IMR-90 (cell line): ENCODE measurements around the gene ATF7IP2. TPM values are rescaled to one million over a fixed set of nuclear protein-coding genes. Genes with fewer than 3 reads are reported as not detected.

Experiments
- ATAC-seq: fragments of 200-7000 bp; cut with Tn5 transposase; 2 replicates; pipeline ENCODE4 v1.9.1; 2020; ENCODE audit warnings: low read depth, mild to moderate bottlenecking, moderate library complexity
- BruUV-seq: library from RNA; stranded (reverse); fragments of 400-500 nt; replicated peaks from 2 replicates; lab custom pipeline; 2021; lab: Mats Ljungman, UMichigan
- CTCF ChIA-PET: fragments of 300-600 bp; formaldehyde crosslinking; extraction: SDS; loops from one replicate; lab custom pipeline; 2021; ENCODE audit warnings: antibody characterized with exemption; lab: Yijun Ruan, JAX
- POLR2A ChIA-PET: fragments of 300-600 bp; sonication (Branson Sonifier 250); formaldehyde crosslinking; loops from one replicate; lab custom pipeline; 2022; ENCODE audit warnings: antibody characterized with exemption; ENCODE audit not compliant: unreplicated experiment; lab: Charles Lee
- DNase-seq: peaks from one replicate; pipeline ENCODE4 v3.0.0; 2013
- H2AFZ ChIP-seq: replicated peaks from 2 replicates; pipeline ENCODE3; 2013; ENCODE audit warnings: low read length, mild to moderate bottlenecking; ENCODE audit not compliant: poor library complexity
- H2AK5ac ChIP-seq: 2 replicates; pipeline ENCODE4 v1.6.1; 2013; ENCODE audit warnings: low read depth, low read length, inconsistent platforms
- H2AK9ac ChIP-seq: replicated peaks from 2 replicates; pipeline ENCODE3; 2013; ENCODE audit warnings: mild to moderate bottlenecking, low read depth, low read length, moderate library complexity; ENCODE audit not compliant: poor library complexity
- H2BK120ac ChIP-seq: 2 replicates; pipeline ENCODE4 v1.6.1; 2013; ENCODE audit warnings: low read depth, low read length, inconsistent platforms
- H2BK15ac ChIP-seq: 3 replicates; pipeline ENCODE4 v1.6.1; 2013; ENCODE audit warnings: low read depth, low read length, inconsistent platforms
- H2BK20ac ChIP-seq: 2 replicates; pipeline ENCODE4 v1.6.1; 2013; ENCODE audit warnings: low read depth, mild to moderate bottlenecking, inconsistent platforms, low read length, moderate library complexity
- H2BK5ac ChIP-seq: 2 replicates; pipeline ENCODE4 v1.6.1; 2013; ENCODE audit warnings: mild to moderate bottlenecking, low read depth, low read length, inconsistent platforms; ENCODE audit not compliant: poor library complexity, severe bottlenecking
- H3K14ac ChIP-seq: replicated peaks from 2 replicates; pipeline ENCODE4 v1.6.1; 2013; ENCODE audit warnings: low read depth, low read length, inconsistent platforms
- H3K18ac ChIP-seq: 2 replicates; pipeline ENCODE4 v1.6.1; 2013; ENCODE audit warnings: low read depth, low read length, control low read depth
- H3K23ac ChIP-seq: 2 replicates; pipeline ENCODE4 v1.6.1; 2013; ENCODE audit warnings: low read depth, low read length, inconsistent platforms
- H3K27ac ChIP-seq: 2 replicates; pipeline ENCODE4 v1.5.1; 2013; ENCODE audit warnings: mild to moderate bottlenecking, control low read depth, low read length; ENCODE audit not compliant: insufficient read depth
- H3K27me3 ChIP-seq: 2 replicates; pipeline ENCODE4 v1.6.1; 2013; ENCODE audit warnings: low read length; ENCODE audit not compliant: control insufficient read depth, insufficient read depth
- H3K36me3 ChIP-seq: 2 replicates; pipeline ENCODE4 v1.6.1; 2013; ENCODE audit warnings: low read length, mixed read lengths; ENCODE audit not compliant: control insufficient read depth, insufficient read depth
- H3K4ac ChIP-seq: 2 replicates; pipeline ENCODE4 v1.6.1; 2013; ENCODE audit warnings: low read depth, low read length, inconsistent platforms
- H3K4me1 ChIP-seq: 2 replicates; pipeline ENCODE4 v1.6.1; 2013; ENCODE audit warnings: low read length, mixed read lengths; ENCODE audit not compliant: control insufficient read depth, insufficient read depth
- H3K4me2 ChIP-seq: 2 replicates; pipeline ENCODE4 v1.6.1; 2013; ENCODE audit warnings: low read depth, mild to moderate bottlenecking, control low read depth, low read length, moderate library complexity
- H3K4me3 ChIP-seq: 2 replicates; pipeline ENCODE4 v1.5.1; 2013; ENCODE audit warnings: low read depth, mild to moderate bottlenecking, control low read depth, low read length, moderate library complexity; ENCODE audit not compliant: insufficient read depth
- H3K56ac ChIP-seq: 2 replicates; pipeline ENCODE4 v1.6.1; 2013; ENCODE audit warnings: low read length, inconsistent platforms; ENCODE audit not compliant: insufficient read depth; ENCODE audit errors: extremely low read depth
- H3K79me1 ChIP-seq, 2 experiments: 2 replicates each; pipeline ENCODE4 v1.6.1; 2013; ENCODE audit warnings: low read length in 2 of 2, inconsistent platforms in 1 of 2, low read depth in 1 of 2
- H3K9ac ChIP-seq: 2 replicates; pipeline ENCODE4 v1.6.1; 2013; ENCODE audit warnings: low read depth, low read length, control low read depth
- H3K9me1 ChIP-seq: 2 replicates; pipeline ENCODE4 v1.6.1; 2013; ENCODE audit warnings: low read length, inconsistent platforms; ENCODE audit not compliant: insufficient read depth
- H3K9me3 ChIP-seq: 2 replicates; pipeline ENCODE4 v1.6.1; 2013; ENCODE audit warnings: low read length; ENCODE audit not compliant: control insufficient read depth, insufficient read depth
- H4K20me1 ChIP-seq: 2 replicates; pipeline ENCODE4 v1.6.1; 2013; ENCODE audit warnings: low read length, inconsistent platforms; ENCODE audit not compliant: insufficient read depth
- H4K5ac ChIP-seq: 2 replicates; pipeline ENCODE4 v1.6.1; 2013; ENCODE audit warnings: mild to moderate bottlenecking, low read depth, low read length, control low read depth
- H4K8ac ChIP-seq, 2 experiments: 2 replicates each; pipeline ENCODE4 v1.6.1; 2013; ENCODE audit warnings: low read depth in 2 of 2, low read length in 2 of 2, control low read depth in 1 of 2, inconsistent platforms in 1 of 2
- H4K91ac ChIP-seq: 2 replicates; pipeline ENCODE4 v1.6.1; 2013; ENCODE audit warnings: low read depth, low read length, inconsistent platforms; ENCODE audit not compliant: insufficient read depth
- RAD21 ChIP-seq: IDR thresholded peaks from 2 replicates; pipeline ENCODE4 v1.6.1; 2012; ENCODE audit warnings: low read length, improper control_type of control experiment
- WGBS, 2 experiments: methylation state at CpG; one replicate each; pipeline versions ENCODE4 v1.1.5 to v1.1.7; 2013; ENCODE audit warnings: missing lambda C conversion rate in 2 of 2; ENCODE audit not compliant: insufficient read length in 1 of 2; ENCODE audit errors: extremely low coverage in 2 of 2; 5-methylcytosine and 5-hydroxymethylcytosine counted together
- dilution Hi-C: fragments of 300-500 bp; cut with HindIII; formaldehyde crosslinking; loops from one replicate; pipeline ENCODE4 v1.14.3; 2018; ENCODE audit warnings: low sequenced_read_pairs; ENCODE audit not compliant: unreplicated experiment
- in situ Hi-C: fragments of 300-500 bp; cut with MboI; formaldehyde crosslinking; loops from 3 replicates; pipeline ENCODE4 v1.14.3; 2019; ENCODE audit warnings: low sequenced_read_pairs, inconsistent platforms, mixed read lengths
- intact Hi-C: fragments of 100-400 bp; cut with micrococcal nuclease; formaldehyde crosslinking; loops from 2 replicates; pipeline ENCODE4 v1.10.0; 2022
- polyA plus RNA-seq, 3 experiments: library from polyadenylated mRNA; depleted of rRNA; stranded (reverse); fragments of >200 nt; gene quantifications; 2 replicates each; pipeline ENCODE4 v1.2.3, GENCODE V29; 2012; ENCODE audit warnings: low replicate concordance in 1 of 3
- total RNA-seq: library from RNA; depleted of rRNA; stranded (reverse); fragments of >200 nt; gene quantifications from 2 replicates; pipeline ENCODE4 v1.2.3, GENCODE V29; 2012

Gene ATF7IP2
- total and polyA plus RNA-seq, 2 of the 4 experiments (the other 2 are of a cell fraction), result 2.7 to 3.6 TPM

DNA sequence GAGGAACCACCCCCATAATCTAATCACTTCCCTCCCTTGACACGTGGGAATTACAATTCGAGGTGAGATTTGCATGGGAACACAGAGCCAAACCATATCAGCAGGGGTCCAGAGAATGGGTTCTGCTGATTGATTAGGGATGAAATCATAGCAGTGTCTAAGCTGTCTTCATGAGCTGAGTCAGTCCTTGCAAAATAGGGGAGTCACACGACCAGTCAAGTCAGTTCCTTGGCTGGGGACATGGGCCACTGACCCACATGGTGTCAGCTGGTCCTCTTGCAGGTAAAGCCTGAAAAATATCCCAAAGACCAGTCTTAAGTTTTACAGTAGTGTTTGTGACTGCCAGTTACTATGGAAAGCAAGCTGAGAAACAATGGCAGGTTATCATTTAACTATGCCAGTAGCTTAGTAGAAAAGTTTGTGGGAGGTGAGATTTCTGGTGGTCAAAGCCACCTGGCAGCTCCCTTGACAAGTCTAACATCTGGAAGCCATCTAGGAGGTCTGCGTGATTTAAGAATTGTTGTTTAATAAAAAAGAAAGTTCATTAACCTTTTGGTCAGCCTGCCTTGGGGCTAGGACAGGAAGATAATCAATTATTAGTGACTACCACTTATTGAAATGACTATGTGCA lies 15.7 kb upstream of the ATF7IP2 start:
- H3K4me3 ChIP-seq, result no peak overlapping the region
- no peak overlapping the region for H3K4ac ChIP-seq
- no TSS peak for BruUV-seq
- ChIA-PET CTCF (no interaction called here), POLR2A (no interaction called here)
- intact Hi-C loops, result no loop called here
- H4K8ac ChIP-seq, result no peak overlapping the region
- no peak overlapping the region for H3K9ac ChIP-seq
- no peak overlapping the region for H2AFZ ChIP-seq
- no peak overlapping the region for H2BK20ac ChIP-seq
- H3K79me1 ChIP-seq, result no peaks in the 10 kb centered on the region
- H3K9me1 ChIP-seq, result no peaks in the 10 kb centered on the region
- H3K56ac ChIP-seq, result no peak overlapping the region
- H2AK9ac ChIP-seq, result no peak overlapping the region
- no peak overlapping the region for H3K27ac ChIP-seq
- no peak overlapping the region for H3K4me2 ChIP-seq
- 0% methylated on average over 1 of the region's 4 CpGs; no CpG with 5 or more reads in 1 of the 2 experiments for WGBS, 2 experiments
- no peak overlapping the region for H2BK120ac ChIP-seq
- H4K91ac ChIP-seq, result no peak overlapping the region
- no peak overlapping the region for H3K14ac ChIP-seq
- H4K20me1 ChIP-seq, result no peaks in the 10 kb centered on the region
- ATAC-seq (no peak), DNase-seq (no peak)
- in situ Hi-C loops, result no loop called here
- no peaks in the 10 kb centered on the region for H3K27me3 ChIP-seq
- H3K18ac ChIP-seq, result no peak overlapping the region
- H4K5ac ChIP-seq, result no peak overlapping the region
- no peak overlapping the region for H3K23ac ChIP-seq
- no peak overlapping the region for H2BK5ac ChIP-seq
- H2BK15ac ChIP-seq, result no peak overlapping the region
- no peaks in the 10 kb centered on the region for H3K4me1 ChIP-seq
- no peak overlapping the region for H2AK5ac ChIP-seq
- H3K36me3 ChIP-seq, result no peaks in the 10 kb centered on the region
- no peak for TF ChIP-seq RAD21
- H3K9me3 ChIP-seq, result peaks cover 2% of the 10 kb centered on the region
- dilution Hi-C loops, result no loop called here
